Effector memory CD4-positive, alpha-beta T cell (primary cell): ENCODE data around the gene AGA.
A peak's percentile ranks its signal among the peaks of the same experiment; 100 is the strongest.

Experiments used
- DNase-seq, 3 donors: peaks; one replicate each; pipeline ENCODE4 v3.0.0-alpha.2; 2020
- H3K27ac ChIP-seq: 2 replicates; pipeline ENCODE4 v1.7.0; 2013; ENCODE audit warnings: mild to moderate bottlenecking, low read length, moderate library complexity; ENCODE audit not compliant: insufficient read depth, poor library complexity, severe bottlenecking
- H3K27me3 ChIP-seq: replicated peaks from 2 replicates; pipeline ENCODE4 v1.7.0; 2013; ENCODE audit warnings: mild to moderate bottlenecking, low read length; ENCODE audit not compliant: insufficient read depth, control insufficient read depth, poor library complexity, severe bottlenecking
- H3K36me3 ChIP-seq: 2 replicates; pipeline ENCODE4 v1.7.0; 2013; ENCODE audit warnings: mild to moderate bottlenecking, low read length, moderate library complexity; ENCODE audit not compliant: control insufficient read depth, insufficient read depth
- H3K4me1 ChIP-seq: 2 replicates; pipeline ENCODE4 v1.7.0; 2013; ENCODE audit warnings: low read length, mild to moderate bottlenecking; ENCODE audit not compliant: control insufficient read depth, insufficient read depth, poor library complexity, severe bottlenecking
- H3K4me3 ChIP-seq: 2 replicates; pipeline ENCODE4 v1.7.0; 2013; ENCODE audit warnings: low read length, low read depth, mild to moderate bottlenecking; ENCODE audit not compliant: insufficient read depth, poor library complexity, severe bottlenecking
- H3K9me3 ChIP-seq: 2 replicates; pipeline ENCODE4 v1.7.0; 2013; ENCODE audit warnings: mild to moderate bottlenecking, low read length, moderate library complexity; ENCODE audit not compliant: control insufficient read depth
- total RNA-seq, 3 donors: gene quantifications; one replicate each; lab custom pipeline; 2026; lab: John Stamatoyannopoulos, UW

Gene AGA
- total RNA-seq = 14.4 to 20.7 (median 19.0) reads per million in 3 donors

- H3K4me3 ChIP-seq = peak within 1 kb of the TSS; percentile 78
- H3K36me3 ChIP-seq = peaks cover 15% of the 10 kb centered on the region
- no peaks in the 10 kb centered on the region for H3K9me3 ChIP-seq
- no peaks in the 10 kb centered on the region for H3K27me3 ChIP-seq
- peak; percentile 88 to 94 (median 91) for DNase-seq
- H3K27ac ChIP-seq = peak within 1 kb of the TSS; percentile 85
- peaks cover 14% of the 10 kb centered on the region for H3K4me1 ChIP-seq
These were observed at the start of gene AGA for GRCh38 chr4:177441803-177442622. Gene AGA (minus strand): TSS chr4:177442437. CDS start chr4:177442375, 62 bp downstream.

DNA sequence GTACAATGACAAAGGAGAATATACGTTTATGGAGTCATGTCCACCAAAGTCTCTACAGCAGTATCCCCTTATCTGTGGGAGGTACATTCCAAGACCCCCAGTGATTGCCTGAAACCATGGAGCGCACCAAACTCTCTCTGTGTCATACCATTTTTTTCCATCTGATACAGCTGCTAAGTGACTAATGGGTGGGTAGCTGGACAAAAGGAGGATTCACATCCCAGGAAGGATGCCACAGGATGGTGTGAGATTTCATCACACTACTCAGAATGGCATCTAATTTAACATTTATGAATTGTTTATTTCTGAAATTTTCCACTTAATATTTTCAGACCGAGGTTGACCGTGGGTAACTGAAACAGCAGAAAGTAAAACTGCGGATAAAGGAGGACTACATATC is 49.8 kb upstream of the AGA start:
- no peak overlapping the region for H3K27ac ChIP-seq
- H3K36me3 ChIP-seq = no peaks in the 10 kb centered on the region
- H3K4me1 ChIP-seq = no peaks in the 10 kb centered on the region
- H3K4me3 ChIP-seq = no peak overlapping the region
- no peak for DNase-seq
- no peaks in the 10 kb centered on the region for H3K27me3 ChIP-seq
- no peaks in the 10 kb centered on the region for H3K9me3 ChIP-seq

DNA sequence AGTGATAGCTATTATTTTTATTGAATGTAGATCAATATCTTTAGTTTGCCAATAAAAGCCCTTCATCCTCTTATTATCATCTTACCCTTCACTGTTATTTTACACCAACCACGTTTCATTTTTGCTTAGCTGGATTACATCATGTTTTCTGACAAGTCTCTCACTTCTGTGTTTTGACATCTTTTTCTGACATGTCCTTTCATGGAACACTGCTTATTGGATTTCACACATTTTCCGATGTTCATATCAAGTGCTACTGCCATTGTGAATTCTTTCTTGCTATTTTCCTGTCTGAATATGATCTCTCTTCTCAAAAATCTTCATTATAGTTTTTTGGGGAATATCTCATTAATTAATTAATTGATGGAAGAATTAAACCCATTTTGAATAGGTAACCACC is 48.5 kb upstream of the AGA start:
- no peak overlapping the region for H3K4me3 ChIP-seq
- DNase-seq = no peak
- no peak overlapping the region for H3K27ac ChIP-seq
- no peaks in the 10 kb centered on the region for H3K4me1 ChIP-seq
- H3K27me3 ChIP-seq = no peaks in the 10 kb centered on the region
- H3K9me3 ChIP-seq = no peaks in the 10 kb centered on the region
- no peaks in the 10 kb centered on the region for H3K36me3 ChIP-seq

DNA sequence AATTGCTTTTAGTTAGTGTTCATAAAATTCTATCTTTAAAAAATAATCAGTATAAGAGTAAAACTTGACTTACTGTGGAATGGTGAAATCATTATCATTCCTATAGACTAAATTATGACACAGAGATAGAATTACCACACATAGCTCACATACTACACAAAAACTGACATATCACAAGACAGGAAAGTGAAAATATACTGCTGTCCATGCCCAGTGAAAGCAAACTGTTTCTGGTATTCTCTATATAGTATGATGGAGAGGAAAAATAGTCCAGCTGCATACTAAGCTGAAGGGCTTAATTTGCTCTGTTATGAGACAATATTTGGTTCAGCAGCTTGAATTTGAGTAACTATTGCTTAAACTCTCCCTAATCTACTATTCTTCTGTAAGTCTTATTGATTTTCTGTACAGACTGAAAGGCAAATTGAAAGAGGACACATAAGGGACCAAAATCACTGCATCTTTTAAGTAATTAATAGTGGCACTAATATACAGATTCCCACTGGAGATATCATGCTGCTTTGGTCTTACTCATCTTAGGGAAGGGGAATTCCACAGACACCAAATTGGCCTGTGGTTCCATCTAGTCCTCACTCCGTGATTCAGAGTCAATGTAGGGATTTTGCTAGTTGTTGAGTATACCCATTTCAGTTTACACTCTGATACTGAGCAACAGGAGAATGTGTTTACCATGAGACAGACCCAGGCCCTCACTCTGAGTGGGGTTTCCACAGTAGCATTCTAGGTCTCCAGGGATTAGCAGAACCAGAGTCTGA is 47.4 kb upstream of the AGA start:
- no peaks in the 10 kb centered on the region for H3K4me1 ChIP-seq
- H3K27ac ChIP-seq = no peak overlapping the region
- no peaks in the 10 kb centered on the region for H3K9me3 ChIP-seq
- H3K27me3 ChIP-seq = no peaks in the 10 kb centered on the region
- no peak overlapping the region for H3K4me3 ChIP-seq
- DNase-seq = no peak
- H3K36me3 ChIP-seq = no peaks in the 10 kb centered on the region

DNA sequence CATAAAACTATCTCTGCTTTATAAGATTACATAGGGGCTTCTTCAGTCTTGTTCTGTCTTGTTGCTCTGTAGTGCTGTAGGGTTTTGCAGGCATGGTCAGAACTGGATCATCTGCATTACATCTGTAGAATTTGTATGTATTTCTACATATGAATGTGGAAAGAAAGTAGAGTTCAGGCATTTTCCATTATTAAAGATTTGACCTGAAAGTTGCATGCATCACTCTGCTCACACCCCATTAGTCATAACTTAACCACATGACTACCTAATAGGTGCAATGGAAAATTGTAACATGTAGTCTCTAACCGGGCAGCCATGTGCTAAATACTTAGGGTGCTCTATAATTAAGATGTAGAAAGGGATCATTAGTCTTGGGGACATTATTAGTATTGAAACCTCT is 45.7 kb upstream of the AGA start:
- no peaks in the 10 kb centered on the region for H3K36me3 ChIP-seq
- no peak overlapping the region for H3K4me3 ChIP-seq
- no peaks in the 10 kb centered on the region for H3K27me3 ChIP-seq
- H3K27ac ChIP-seq = no peak overlapping the region
- H3K9me3 ChIP-seq = no peaks in the 10 kb centered on the region
- no peak for DNase-seq
- no peaks in the 10 kb centered on the region for H3K4me1 ChIP-seq

DNA sequence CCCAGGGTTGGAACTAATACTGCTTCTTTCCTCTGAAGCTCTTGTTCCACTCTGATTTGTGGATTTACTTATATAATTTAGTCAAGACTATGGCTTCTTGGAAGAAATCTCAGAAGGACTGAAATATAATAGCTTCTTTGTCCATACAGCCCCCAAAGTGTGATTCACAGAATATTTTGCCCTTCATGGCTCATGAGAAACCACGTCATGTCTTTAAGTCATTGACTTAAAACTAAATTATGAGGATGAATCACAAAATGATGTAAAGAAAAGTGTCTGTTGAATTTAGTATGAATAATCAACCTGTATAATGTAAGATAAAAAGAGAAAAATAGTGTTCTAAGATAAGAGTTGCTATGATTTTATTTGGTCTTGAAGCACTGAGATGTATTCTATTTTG is 43.3 kb upstream of the AGA start:
- Histone ChIP-seq H3K4me1 (no peaks in the 10 kb centered on the region), H3K27ac (no peak overlapping the region), H3K4me3 (no peak overlapping the region), H3K27me3 (no peaks in the 10 kb centered on the region), H3K36me3 (no peaks in the 10 kb centered on the region), H3K9me3 (no peaks in the 10 kb centered on the region)
- no peak for DNase-seq

GRCh38 chr4:177484613-177485021 is 42.4 kb upstream of the AGA start:
- no peaks in the 10 kb centered on the region for H3K9me3 ChIP-seq
- H3K4me3 ChIP-seq = no peak overlapping the region
- H3K4me1 ChIP-seq = no peaks in the 10 kb centered on the region
- H3K36me3 ChIP-seq = no peaks in the 10 kb centered on the region
- H3K27ac ChIP-seq = no peak overlapping the region
- H3K27me3 ChIP-seq = no peaks in the 10 kb centered on the region
- DNase-seq = no peak

DNA sequence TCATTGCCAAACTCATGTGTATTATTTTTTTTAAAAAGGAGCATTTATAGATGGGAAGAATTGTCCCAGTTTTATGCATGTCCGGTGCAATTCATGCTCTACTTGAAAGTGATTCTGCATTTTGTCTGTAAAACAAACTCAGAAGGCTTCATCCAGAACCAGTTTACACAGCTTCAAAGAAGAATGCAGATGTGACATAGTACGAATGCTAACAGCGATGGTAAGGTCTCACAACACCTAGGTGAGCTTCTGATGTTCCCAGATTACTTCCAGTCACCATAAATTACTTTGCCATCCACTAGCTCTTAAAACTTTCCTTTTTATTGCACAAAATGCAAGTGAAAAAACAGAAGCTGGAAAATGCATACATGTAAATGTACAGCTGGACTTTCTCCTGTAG is 41.5 kb upstream of the AGA start:
- Histone ChIP-seq H3K27ac (no peak overlapping the region), H3K36me3 (no peaks in the 10 kb centered on the region), H3K4me3 (no peak overlapping the region), H3K9me3 (no peaks in the 10 kb centered on the region), H3K27me3 (no peaks in the 10 kb centered on the region), H3K4me1 (no peaks in the 10 kb centered on the region)
- DNase-seq = no peak

DNA sequence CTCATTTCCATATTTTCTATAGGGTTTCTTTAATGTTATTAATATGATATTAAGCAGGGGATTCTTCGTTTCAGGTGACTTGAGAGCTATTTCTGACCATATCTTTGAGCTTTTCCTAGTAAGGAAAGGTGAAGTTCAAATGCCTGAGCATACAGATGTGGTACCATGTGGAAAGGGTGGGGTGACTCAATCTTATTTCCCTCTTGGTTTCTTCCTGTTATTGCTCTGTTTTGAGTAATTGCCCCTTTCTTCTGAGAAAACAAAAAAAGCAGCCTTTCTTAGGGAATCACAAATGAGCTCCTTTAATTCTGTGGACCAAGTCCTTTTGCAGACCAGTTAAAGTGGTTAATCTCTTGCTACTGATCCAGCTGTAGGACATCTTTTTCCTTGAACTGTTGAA is 41.0 kb upstream of the AGA start:
- Histone ChIP-seq H3K27ac (no peak overlapping the region), H3K36me3 (no peaks in the 10 kb centered on the region), H3K9me3 (no peaks in the 10 kb centered on the region), H3K4me3 (no peak overlapping the region), H3K27me3 (no peaks in the 10 kb centered on the region), H3K4me1 (no peaks in the 10 kb centered on the region)
- DNase-seq = no peak

- Histone ChIP-seq H3K27me3 (no peaks in the 10 kb centered on the region), H3K36me3 (no peaks in the 10 kb centered on the region), H3K27ac (no peak overlapping the region), H3K9me3 (no peaks in the 10 kb centered on the region), H3K4me3 (no peak overlapping the region), H3K4me1 (no peaks in the 10 kb centered on the region)
- no peak for DNase-seq
These were observed 40.1 kb upstream of the AGA start for GRCh38 chr4:177482367-177482766.
